GM18511 (cell line): ENCODE results near the gene CREB5.

Source experiments
- ATAC-seq: cut with Tn5 transposase; IDR thresholded peaks from one replicate; pipeline ENCODE4 v1.9.1; 2021; ENCODE audit warnings: mild to moderate bottlenecking, moderate library complexity; ENCODE audit not compliant: unreplicated experiment

The CREB5 gene

GRCh38 chr7:28433699-28434219 lies 21.4 kb downstream of the CREB5 start:
- ATAC-seq, result no peak

GRCh38 chr7:28434510-28434909 lies 22.2 kb downstream of the CREB5 start:
- no peak for ATAC-seq

- no peak for ATAC-seq
Measured at GRCh38 chr7:28435152-28435551, 22.8 kb downstream of the CREB5 start.

GRCh38 chr7:28435732-28436378 lies 23.5 kb downstream of the CREB5 start:
- ATAC-seq, result no peak

GRCh38 chr7:28440055-28440601 lies 27.8 kb downstream of the CREB5 start:
- no peak for ATAC-seq

GRCh38 chr7:28442540-28443420 lies 30.5 kb downstream of the CREB5 start:
- no peak for ATAC-seq

- ATAC-seq, result no peak
Measured at GRCh38 chr7:28446131-28446530, 33.8 kb downstream of the CREB5 start.

- ATAC-seq, result no peak
Measured at GRCh38 chr7:28447071-28447470, 34.8 kb downstream of the CREB5 start.

GRCh38 chr7:28448708-28449107 lies 36.4 kb downstream of the CREB5 start:
- ATAC-seq, result no peak

- ATAC-seq, result no peak
Measured at GRCh38 chr7:28452681-28453080, 40.4 kb downstream of the CREB5 start.

- no peak for ATAC-seq
Measured at GRCh38 chr7:28455486-28455885, 43.2 kb downstream of the CREB5 start.

GRCh38 chr7:28456044-28456443 lies 43.7 kb downstream of the CREB5 start:
- no peak for ATAC-seq

GRCh38 chr7:28458732-28459131 lies 46.4 kb downstream of the CREB5 start:
- no peak for ATAC-seq

- no peak for ATAC-seq
Measured at GRCh38 chr7:28459306-28459705, 47.0 kb downstream of the CREB5 start.

- no peak for ATAC-seq
Measured at GRCh38 chr7:28465697-28466096, 53.4 kb downstream of the CREB5 start.

GRCh38 chr7:28466341-28466740 lies 54.0 kb downstream of the CREB5 start:
- ATAC-seq, result no peak

- no peak for ATAC-seq
Measured at GRCh38 chr7:28466885-28467284, 54.6 kb downstream of the CREB5 start.

- ATAC-seq, result no peak
Measured at GRCh38 chr7:28469562-28469961, 57.2 kb downstream of the CREB5 start.

- ATAC-seq, result no peak
Measured at GRCh38 chr7:28470344-28470743, 58.0 kb downstream of the CREB5 start.

GRCh38 chr7:28472332-28472731 lies 60.0 kb downstream of the CREB5 start:
- ATAC-seq, result no peak

- ATAC-seq, result no peak
Measured at GRCh38 chr7:28473571-28474281, 61.4 kb downstream of the CREB5 start.
